Tibial nerve (tissue), 3 donors: Measurements from ENCODE around the gene CPEB3.

Experiments used
- CTCF ChIP-seq, 5 experiments: fragments of 200-600 bp in 3 of 5; fragments of 450-650 bp in 2 of 5; sonication (generic) in 3 of 5; IDR thresholded peaks; one replicate each; pipeline ENCODE4 v1.5.1; 2016 to 2019; ENCODE audit warnings: antibody characterized with exemption in 5 of 5, mild to moderate bottlenecking in 3 of 5, moderate library complexity in 2 of 5
- POLR2A ChIP-seq, 2 donors: fragments of 450-650 bp; IDR thresholded peaks; one replicate each; pipeline ENCODE4 v1.6.1; 2017; ENCODE audit warnings: antibody characterized with exemption in 2 of 2, mild to moderate bottlenecking in 2 of 2, moderate library complexity in 2 of 2

GRCh38 chr10:92268748-92269147 lies 22.1 kb downstream of the CPEB3 start:
- TF ChIP-seq CTCF (IDR thresholded peaks at IDR 0.05) (no peak), POLR2A (IDR thresholded peaks at IDR 0.05) (no peak)
